ENCODE data around the gene RAB11A. TPM values are rescaled to one million over a fixed set of nuclear protein-coding genes. Genes with fewer than 3 reads are reported as not detected.

The RAB11A gene
- polyA plus RNA-seq, 1 experiment = 165 TPM

GRCh38 chr15:65836665-65837064 is 32.6 kb upstream of the RAB11A start:
- Histone ChIP-seq H3K4me3 (ENCODE audit: low read depth, low read length) (no peak overlapping the region), H3K36me3 (ENCODE audit: control insufficient read depth, insufficient read depth, low read length) (no peaks in the 10 kb centered on the region), H3K27me3 (ENCODE audit: control insufficient read depth, insufficient read depth, low read length) (no peaks in the 10 kb centered on the region)
- no peak for DNase-seq (ENCODE audit: low read depth)
- TF ChIP-seq CTCF (IDR thresholded peaks at IDR 0.05; ENCODE audit: insufficient read depth, low read depth, low read length) = 0 out of 2 replicates have a peak, but pooled peaks have one; percentile 7
- POLR2A ChIA-PET = no interaction called here
- CTCF ChIA-PET = interaction anchor here (0.6 to 1.5 kb wide), 8 partner anchors 9 to 855 kb away, joined by 3 to 6 read pairs (median 3); no protein-coding TSS in a partner anchor

GRCh38 chr15:65837301-65838294 is 31.7 kb upstream of the RAB11A start:
- ChIA-PET POLR2A (no interaction called here), CTCF (interaction anchor here (1.0 to 1.8 kb wide), 8 partner anchors 8 to 199 kb away, joined by 3 to 8 read pairs (median 4); no protein-coding TSS in a partner anchor)
- no peak for DNase-seq (ENCODE audit: low read depth)
- TF ChIP-seq CTCF (IDR thresholded peaks at IDR 0.05; ENCODE audit: insufficient read depth, low read depth, low read length) = no peak
- H3K27me3 ChIP-seq (ENCODE audit: control insufficient read depth, insufficient read depth, low read length) = no peaks in the 10 kb centered on the region
- no peak overlapping the region for H3K4me3 ChIP-seq (ENCODE audit: low read depth, low read length)
- no peaks in the 10 kb centered on the region for H3K36me3 ChIP-seq (ENCODE audit: control insufficient read depth, insufficient read depth, low read length)

GRCh38 chr15:65839354-65839901 is 29.9 kb upstream of the RAB11A start:
- ChIA-PET POLR2A (interaction anchor here (0.6 kb wide), 1 partner anchor 10 kb away, joined by 5 read pairs; no protein-coding TSS in a partner anchor), CTCF (interaction anchor here (4.2 kb wide), 1 partner anchor 15 kb away, joined by 15 read pairs; no protein-coding TSS in a partner anchor)
- H3K27me3 ChIP-seq (ENCODE audit: control insufficient read depth, insufficient read depth, low read length) = no peaks in the 10 kb centered on the region
- DNase-seq (ENCODE audit: low read depth) = no peak
- no peaks in the 10 kb centered on the region for H3K36me3 ChIP-seq (ENCODE audit: control insufficient read depth, insufficient read depth, low read length)
- no peak overlapping the region for H3K4me3 ChIP-seq (ENCODE audit: low read depth, low read length)
- no peak for TF ChIP-seq CTCF (IDR thresholded peaks at IDR 0.05; ENCODE audit: insufficient read depth, low read depth, low read length)

DNA sequence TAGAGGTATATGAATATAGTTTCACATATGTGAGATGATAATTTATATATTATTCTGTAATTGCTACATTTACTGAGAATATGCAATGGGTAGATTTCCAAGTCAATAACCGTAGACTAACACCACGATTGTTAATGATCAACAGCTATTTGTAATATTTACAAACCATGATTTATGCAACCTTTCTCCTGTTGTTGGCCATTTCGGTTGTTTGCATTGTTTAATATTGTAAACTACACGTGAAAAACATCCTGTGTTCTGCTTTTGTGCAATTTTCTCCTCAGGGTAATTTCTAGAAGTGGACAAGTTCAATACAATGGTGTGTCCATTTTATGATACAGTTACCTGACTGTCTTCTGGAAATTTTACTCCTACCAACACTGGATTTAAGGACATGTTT is 29.3 kb upstream of the RAB11A start:
- Histone ChIP-seq H3K36me3 (ENCODE audit: control insufficient read depth, insufficient read depth, low read length) (no peaks in the 10 kb centered on the region), H3K4me3 (ENCODE audit: low read depth, low read length) (no peak overlapping the region), H3K27me3 (ENCODE audit: control insufficient read depth, insufficient read depth, low read length) (no peaks in the 10 kb centered on the region)
- TF ChIP-seq CTCF (IDR thresholded peaks at IDR 0.05; ENCODE audit: insufficient read depth, low read depth, low read length) = no peak
- ChIA-PET CTCF (interaction anchor here (4.2 kb wide), 1 partner anchor 16 kb away, joined by 15 read pairs; no protein-coding TSS in a partner anchor), POLR2A (no interaction called here)
- DNase-seq (ENCODE audit: low read depth) = no peak
